ENCODE measurements around the gene VCPKMT.
A peak's percentile ranks its signal among the peaks of the same experiment; 100 is the strongest.

The VCPKMT gene

GRCh38 chr14:50116181-50116956 lies at the start of gene VCPKMT:
VCPKMT (minus strand) TSS chr14:50116572; CDS start chr14:50116552, 20 bp downstream.
- DNase-seq, result peak; percentile 97

GRCh38 chr14:50156111-50156510 lies 39.7 kb upstream of the VCPKMT start:
- DNase-seq, result no peak

GRCh38 chr14:50148799-50149198 lies 32.4 kb upstream of the VCPKMT start:
- no peak for DNase-seq

GRCh38 chr14:50139192-50139591 lies 22.8 kb upstream of the VCPKMT start:
- DNase-seq, result no peak

GRCh38 chr14:50127802-50128201 lies 11.4 kb upstream of the VCPKMT start:
- DNase-seq, result no peak

GRCh38 chr14:50123062-50123461 lies 6.7 kb upstream of the VCPKMT start:
- peak; percentile 25 for DNase-seq

- no peak for DNase-seq
These were observed 5.9 kb upstream of the VCPKMT start for GRCh38 chr14:50122291-50122690.

- no peak for DNase-seq
These were observed 5.1 kb upstream of the VCPKMT start for GRCh38 chr14:50121486-50121885.

GRCh38 chr14:50117456-50117855 lies 1.1 kb upstream of the VCPKMT start:
- DNase-seq, result no peak

GRCh38 chr14:50116966-50117365 lies 594 bp upstream of the VCPKMT start:
- DNase-seq, result no peak

- no peak for DNase-seq
These were observed 2.9 kb downstream of the VCPKMT start for GRCh38 chr14:50113381-50114035.

- DNase-seq, result peak; percentile 37
These were observed 5.9 kb downstream of the VCPKMT start for GRCh38 chr14:50110323-50111037.

- DNase-seq, result no peak
These were observed 7.0 kb downstream of the VCPKMT start for GRCh38 chr14:50109342-50109741.

GRCh38 chr14:50107850-50108249 lies 8.5 kb downstream of the VCPKMT start:
- DNase-seq, result no peak

GRCh38 chr14:50106178-50106577 lies 10.2 kb downstream of the VCPKMT start:
- no peak for DNase-seq

- DNase-seq, result no peak
These were observed 12.8 kb downstream of the VCPKMT start for GRCh38 chr14:50103558-50103957.

- no peak for DNase-seq
These were observed 15.0 kb downstream of the VCPKMT start for GRCh38 chr14:50101417-50101816.

GRCh38 chr14:50100805-50101204 lies 15.6 kb downstream of the VCPKMT start:
- no peak for DNase-seq

GRCh38 chr14:50099335-50099734 lies 17.0 kb downstream of the VCPKMT start:
- no peak for DNase-seq

GRCh38 chr14:50095895-50096294 lies 20.5 kb downstream of the VCPKMT start:
- DNase-seq, result peak; percentile 58

GRCh38 chr14:50094056-50094755 lies 22.2 kb downstream of the VCPKMT start:
- DNase-seq, result no peak

GRCh38 chr14:50093496-50093895 lies 22.9 kb downstream of the VCPKMT start:
- DNase-seq, result no peak

GRCh38 chr14:50092006-50092555 lies 24.3 kb downstream of the VCPKMT start:
- DNase-seq, result no peak

Measured in activated CD4-positive, alpha-beta T cell treated with anti-CD3 and anti-CD28 coated beads, Interleukin-10, Interleukin-2, amounts not matched to agents 100 ng/mL and 50 ng/mL, durations not matched to agents 16 hours and 8 hours (primary cell).